DMS53 treated with DMSO at 0.1 percent for 48 hours (cell line): ENCODE results near the gene BOC.

Source experiments
- DNase-seq: peaks from one replicate; lab custom pipeline; 2025; ENCODE audit not compliant: unreplicated experiment; lab: John Stamatoyannopoulos, UW

BOC gene

DNA sequence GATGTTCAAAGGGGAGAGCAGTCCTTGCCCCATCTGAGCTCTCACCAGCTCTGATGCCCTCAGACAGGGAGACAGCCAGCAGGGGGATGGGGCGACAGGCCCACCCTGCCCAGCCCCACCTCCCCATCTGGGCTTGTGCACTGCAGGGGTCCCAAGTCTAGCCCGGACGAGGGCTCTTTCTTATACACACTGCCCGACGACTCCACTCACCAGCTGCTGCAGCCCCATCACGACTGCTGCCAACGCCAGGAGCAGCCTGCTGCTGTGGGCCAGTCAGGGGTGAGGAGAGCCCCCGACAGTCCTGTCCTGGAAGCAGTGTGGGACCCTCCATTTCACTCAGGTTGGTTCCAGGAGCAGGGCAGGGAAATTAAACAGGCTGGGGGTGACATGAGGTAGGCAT, 73.9 kb downstream of the BOC start:
- DNase-seq: no peak

DNA sequence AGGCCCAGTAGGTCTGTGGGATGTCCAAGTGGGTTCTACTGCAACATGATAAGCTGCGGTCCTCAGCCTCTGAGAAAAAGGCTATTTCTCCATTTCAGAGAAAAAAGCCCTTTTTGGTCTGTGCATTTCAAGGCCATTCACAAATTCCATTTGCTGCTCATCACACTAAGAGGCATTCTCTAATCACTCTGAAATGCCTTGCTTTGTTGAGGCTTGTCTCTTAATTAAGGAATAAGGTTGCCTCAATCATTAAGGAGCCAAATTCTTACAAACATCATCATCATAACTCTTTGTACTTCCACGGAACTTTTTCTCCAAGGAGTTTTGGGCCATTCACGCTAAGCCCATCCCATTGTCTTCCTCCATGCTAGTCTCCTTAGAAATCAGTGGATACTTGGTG, 74.4 kb downstream of the BOC start:
- no peak for DNase-seq

GRCh38 chr3:113286524-113286923, 75.2 kb downstream of the BOC start:
- no peak for DNase-seq

DNA sequence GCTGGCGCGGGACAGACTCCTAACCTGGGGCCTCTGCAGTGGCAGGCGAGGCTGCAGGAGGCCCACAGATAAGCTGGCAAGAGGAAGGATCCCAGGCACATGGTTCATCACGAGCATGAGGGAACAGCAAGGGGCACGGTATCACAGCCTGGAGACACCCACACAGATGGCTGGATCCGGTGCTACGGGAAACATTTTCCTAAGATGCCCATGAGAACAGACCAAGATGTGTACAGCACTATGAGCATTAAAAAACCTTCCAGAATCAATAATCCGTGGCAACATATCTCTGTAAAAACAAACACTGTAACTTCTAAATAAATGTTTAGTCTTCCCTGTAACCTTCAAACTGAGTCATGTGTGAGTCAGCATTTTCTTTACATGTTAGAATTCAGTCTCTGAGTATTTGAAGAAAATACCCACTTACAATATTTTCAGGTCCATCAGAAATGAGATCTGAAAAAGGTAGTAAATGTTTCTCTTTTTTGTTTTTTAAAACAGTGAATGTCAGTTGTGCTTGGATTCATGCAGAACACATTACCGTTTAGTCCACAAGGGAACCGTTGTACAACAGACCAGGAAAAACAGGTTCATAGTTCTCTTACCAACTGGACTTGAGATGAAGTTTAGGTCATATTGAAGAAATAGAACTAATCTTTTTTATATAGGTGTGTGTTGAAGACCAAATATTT, 75.9 kb downstream of the BOC start:
- DNase-seq: peak; percentile 34

DNA sequence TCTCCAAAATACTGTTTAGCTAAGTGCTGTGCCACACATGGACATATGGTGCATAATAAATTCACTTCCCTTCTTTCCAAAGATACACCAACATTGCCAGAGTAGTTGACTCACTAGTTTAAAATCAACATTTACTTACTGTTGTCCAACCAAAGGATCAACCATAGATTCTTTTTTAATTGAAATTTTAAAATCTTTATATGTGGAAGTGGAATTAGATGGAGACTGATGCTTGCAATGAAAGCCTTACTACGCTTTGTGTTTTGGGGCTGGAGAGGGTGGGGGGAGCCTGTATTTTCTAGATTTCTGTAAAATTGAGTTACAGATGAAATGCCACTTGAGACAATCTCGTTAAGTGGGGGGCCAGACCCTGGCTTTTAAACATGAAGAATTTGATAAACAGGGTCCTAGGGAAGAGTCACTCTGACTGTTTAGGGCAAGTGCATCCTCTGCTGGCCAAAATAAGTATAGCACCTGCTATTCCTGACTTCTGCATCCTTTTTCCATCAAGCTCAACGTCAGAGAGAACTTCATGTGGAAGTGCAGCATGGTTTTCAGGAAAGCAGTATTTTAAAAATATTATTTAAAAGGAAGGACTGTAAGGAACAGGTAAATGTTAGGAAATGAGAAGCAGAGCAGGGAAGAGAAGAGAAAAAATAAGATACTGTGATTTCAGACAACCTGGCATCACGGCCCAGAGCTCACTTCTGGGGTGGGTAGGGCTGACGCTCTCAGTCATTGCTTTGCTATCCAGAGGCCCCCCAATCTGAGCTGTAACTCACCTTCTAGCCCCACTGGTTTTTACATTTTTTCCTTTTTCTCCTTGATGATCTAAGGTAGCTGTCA, 76.7 kb downstream of the BOC start:
- DNase-seq: peak; percentile 18

DNA sequence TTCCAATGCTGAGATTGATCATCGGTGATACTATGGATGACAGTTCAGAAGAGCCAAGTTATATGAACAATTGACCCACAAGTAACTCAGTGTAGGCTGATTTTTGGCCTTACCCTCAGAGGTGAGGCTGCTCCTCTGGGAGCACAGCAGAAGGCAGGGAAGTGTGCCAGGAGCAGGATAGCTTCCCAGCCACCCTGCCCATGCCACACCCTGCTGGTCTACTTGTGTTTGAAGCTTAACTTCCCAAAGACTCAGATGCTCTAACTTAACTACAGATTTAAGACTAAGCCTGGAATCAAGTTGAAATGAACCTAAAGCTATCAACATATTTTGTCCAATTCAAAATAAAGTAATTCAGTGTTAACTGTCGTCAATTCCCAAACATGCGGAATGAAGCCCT, 77.5 kb downstream of the BOC start:
- DNase-seq: no peak

DNA sequence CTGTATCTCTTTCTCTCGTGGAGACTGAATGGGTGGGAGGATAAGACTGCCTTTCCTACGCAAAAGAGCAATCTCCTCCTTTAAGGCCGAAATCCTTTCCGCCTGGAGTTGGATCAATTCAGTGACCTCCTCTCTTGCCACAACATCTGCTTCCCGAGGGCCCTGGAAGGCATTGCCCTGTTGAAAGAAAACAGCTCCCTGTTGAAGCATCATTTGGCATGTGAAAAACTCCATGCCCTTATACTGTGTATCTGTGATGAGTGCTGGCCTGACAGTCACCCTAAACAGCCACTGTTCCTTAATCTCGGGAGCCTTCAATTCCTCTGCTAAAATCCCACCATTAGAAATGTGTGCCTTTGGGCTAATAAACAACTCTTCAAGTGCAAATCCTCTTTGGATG, 80.2 kb downstream of the BOC start:
- DNase-seq: no peak

- DNase-seq: no peak
Observed at GRCh38 chr3:113292933-113293332, 81.6 kb downstream of the BOC start.

DNA sequence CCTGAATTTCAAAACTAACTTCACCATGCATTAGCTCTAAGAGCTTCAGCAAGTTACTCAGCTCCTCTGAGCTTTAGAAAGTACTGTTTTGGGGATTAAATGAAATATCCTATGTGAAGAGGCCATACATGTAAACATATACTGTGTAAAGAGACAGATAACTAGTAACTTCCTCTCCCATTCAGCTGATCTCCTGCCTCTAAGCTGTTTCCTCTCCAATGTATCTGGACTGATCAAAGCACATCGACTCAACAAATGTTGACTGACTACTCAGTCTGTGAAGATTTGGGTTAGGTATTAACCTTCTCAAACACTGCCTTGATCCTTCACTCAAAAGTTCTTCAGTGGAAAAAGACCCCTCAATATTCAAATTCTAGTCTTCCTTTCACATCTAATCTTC, 82.0 kb downstream of the BOC start:
- DNase-seq: no peak

- no peak for DNase-seq
Observed at GRCh38 chr3:113295463-113295862, 84.1 kb downstream of the BOC start.

GRCh38 chr3:113297287-113297686, 85.9 kb downstream of the BOC start:
- no peak for DNase-seq

GRCh38 chr3:113297841-113298240, 86.5 kb downstream of the BOC start:
- no peak for DNase-seq

DNA sequence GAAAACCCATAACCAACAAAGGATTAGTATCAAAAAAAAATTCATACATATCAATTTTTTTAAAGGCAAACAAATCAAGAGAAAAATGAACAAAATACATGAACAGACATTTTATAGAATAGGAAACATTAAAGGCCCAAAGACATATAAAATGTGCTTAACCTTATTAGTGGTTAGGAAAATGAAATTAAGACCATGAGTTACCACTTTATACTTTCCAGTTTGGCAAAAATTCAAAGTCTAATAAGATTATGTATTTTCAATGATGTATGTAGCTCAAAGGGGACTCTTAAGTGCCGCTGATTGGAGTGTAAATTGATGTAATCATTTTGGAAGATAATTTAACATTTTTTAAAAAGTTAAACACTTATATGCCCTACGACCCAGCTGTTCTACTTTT, 89.2 kb downstream of the BOC start:
- no peak for DNase-seq

- DNase-seq: no peak
Observed at GRCh38 chr3:113304102-113304501, 92.7 kb downstream of the BOC start.

DNA sequence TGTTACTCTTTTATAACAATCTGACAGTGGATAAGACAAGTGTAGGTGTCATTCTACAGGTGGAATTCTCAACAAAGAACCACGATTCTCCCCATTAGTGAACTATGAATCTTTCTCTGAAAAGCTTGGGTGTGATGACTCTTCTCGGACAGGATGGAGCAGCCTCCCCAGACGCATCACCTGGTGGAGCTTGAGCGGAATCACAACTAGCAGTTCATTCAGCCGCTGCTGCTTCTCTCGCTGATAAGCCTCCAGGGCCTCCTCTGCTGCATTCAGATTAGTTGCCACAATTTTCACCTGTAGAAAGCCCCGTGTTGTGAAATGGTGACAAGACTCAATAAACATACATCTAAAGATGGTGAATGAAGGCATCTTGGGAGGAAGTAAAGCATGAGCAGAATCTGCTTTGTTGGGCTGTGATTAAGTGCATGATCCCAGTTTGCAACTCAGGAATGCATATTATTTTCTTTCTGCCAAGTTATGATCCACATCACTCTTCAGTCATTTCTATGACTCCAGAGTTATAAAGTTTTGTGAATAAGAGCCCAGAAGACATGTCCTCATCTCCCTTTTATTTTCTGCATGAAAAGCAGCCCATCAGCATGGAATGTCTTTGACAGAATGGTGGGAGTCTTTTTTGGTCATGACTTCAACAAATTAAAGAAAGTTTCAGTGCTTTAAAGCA, 93.6 kb downstream of the BOC start:
- no peak for DNase-seq

DNA sequence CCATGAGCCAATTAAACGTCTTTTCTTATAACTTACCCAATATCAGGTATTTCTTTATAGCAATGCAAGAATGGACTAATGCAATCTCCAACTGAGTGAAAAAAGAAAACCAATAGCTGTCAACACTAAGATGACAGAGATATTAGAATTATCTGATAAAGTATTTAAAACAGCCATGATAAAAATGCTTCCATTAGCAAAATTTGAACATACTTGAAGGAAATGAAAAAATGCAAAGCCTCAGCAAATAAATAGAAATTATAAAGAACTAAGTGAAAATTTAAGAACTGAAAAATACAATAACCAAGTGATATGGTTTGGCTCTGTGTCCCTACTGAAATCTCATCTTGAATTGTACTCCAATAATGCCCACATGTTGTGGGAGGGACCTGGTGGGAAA, 99.6 kb downstream of the BOC start:
- DNase-seq: no peak

- DNase-seq: no peak
Observed at GRCh38 chr3:113312416-113312815, 101.1 kb downstream of the BOC start.

DNA sequence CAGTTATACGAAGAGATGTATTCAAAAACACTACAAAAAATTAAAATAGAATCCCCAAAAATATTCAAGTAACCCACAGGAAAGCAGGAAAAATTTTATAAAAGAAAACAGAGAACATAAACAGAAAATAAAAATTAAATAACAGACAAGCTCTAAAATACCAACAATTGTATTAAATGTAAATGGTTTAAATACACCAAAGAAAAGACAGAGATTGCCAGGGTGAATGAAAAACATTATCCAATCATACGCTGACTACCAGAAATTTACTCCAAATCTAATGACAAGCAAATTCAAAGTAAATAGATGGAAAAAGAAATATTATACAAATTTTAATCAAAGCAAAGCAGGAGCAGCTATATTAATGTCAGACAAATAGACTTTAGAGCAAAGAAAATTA, 103.6 kb downstream of the BOC start:
- DNase-seq: no peak

DNA sequence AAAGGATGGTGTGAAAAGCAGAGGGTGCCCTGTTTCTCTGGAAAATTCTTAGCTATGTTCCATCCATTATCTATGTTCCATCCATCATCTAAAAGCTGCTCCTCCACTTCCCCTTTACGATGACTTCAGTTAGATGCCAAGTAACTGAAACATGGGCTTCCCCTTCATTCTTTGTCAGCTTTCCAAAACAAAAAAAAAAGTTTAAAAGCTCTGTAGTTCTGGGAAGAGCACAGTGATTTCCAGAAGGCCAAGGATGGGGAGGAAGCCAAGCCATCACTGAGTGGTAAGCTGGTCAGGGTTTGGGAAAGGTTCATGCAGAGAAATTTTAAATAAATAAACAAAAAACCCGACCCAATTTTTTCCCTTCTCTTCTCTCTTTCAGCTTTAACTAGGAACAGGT, 118.4 kb downstream of the BOC start:
- DNase-seq: no peak

GRCh38 chr3:113330742-113331141, 119.4 kb downstream of the BOC start:
- no peak for DNase-seq

- DNase-seq: no peak
Observed at GRCh38 chr3:113331187-113331586, 119.8 kb downstream of the BOC start.
